Effector CD4-positive, alpha-beta T cell (primary cell): ENCODE measurements around the gene ARHGEF37.

Experiments used
- DNase-seq: peaks from one replicate; pipeline ENCODE4 v3.0.0-alpha.2; 2020

ARHGEF37 gene

GRCh38 chr5:149675610-149676201, 94.4 kb downstream of the ARHGEF37 start:
- DNase-seq, result no peak

DNA sequence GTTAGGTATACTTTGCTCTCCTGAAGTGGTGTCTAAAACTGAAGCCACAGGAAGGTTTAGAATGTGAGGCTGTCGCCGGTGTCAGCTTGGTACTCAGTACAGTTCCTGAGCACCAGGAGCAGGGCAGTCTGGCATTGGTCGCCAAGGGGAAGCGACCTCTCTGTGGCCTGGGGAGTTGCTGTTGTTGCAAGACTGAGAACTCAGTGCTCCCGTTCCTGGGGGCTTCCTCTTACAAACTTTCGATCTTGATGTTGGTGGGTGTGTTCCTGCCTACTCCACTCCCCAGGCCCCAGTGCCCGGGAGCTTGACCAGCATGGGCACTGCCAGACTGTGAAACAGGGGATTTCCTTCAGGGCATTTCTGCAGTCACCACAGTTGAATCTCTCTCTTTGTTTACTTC, 96.4 kb downstream of the ARHGEF37 start:
- DNase-seq, result no peak

GRCh38 chr5:149679876-149680809, 98.8 kb downstream of the ARHGEF37 start:
- DNase-seq, result no peak

- no peak for DNase-seq
Measured at GRCh38 chr5:149680810-149681221, 99.5 kb downstream of the ARHGEF37 start.

GRCh38 chr5:149681252-149681651, 100.0 kb downstream of the ARHGEF37 start:
- no peak for DNase-seq

DNA sequence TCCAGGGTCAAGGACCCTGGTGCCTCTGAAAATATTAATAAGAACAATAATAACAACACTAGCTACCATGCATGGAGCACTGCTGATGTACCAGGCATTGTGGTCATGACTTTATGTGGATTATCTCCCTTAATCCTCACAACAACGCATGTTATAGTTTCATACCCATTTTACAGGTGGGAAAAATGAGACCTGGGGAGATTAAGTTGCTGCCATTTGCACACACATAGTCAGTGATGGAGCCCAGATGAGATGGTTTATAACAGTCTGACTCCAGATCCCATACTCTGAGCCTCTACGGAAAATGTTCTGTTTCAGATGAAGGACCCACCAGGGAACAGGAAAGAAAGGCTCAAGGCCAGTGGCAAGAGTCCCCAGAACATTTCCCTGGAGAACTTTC, 100.6 kb downstream of the ARHGEF37 start:
- DNase-seq, result no peak

GRCh38 chr5:149682532-149683075, 101.3 kb downstream of the ARHGEF37 start:
- no peak for DNase-seq

DNA sequence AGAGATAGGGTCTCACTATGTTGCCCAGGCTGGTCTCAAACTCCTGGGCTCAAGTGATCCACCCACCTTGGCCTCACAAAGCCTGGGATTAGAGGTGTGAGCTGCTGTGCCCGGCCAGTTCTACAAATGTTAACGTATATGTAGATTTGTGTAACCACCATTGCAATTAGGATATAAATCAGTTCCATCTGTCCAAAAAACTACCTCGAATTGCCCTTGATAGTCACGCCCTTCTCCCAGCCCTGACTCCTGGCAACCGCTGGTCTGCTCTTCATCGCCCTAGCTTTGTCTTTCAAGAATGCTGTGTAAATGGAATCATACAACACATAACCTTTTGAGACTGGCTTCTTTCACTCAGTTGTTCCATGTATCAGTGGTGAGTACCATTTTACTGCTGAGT, 102.7 kb downstream of the ARHGEF37 start:
- DNase-seq, result no peak

DNA sequence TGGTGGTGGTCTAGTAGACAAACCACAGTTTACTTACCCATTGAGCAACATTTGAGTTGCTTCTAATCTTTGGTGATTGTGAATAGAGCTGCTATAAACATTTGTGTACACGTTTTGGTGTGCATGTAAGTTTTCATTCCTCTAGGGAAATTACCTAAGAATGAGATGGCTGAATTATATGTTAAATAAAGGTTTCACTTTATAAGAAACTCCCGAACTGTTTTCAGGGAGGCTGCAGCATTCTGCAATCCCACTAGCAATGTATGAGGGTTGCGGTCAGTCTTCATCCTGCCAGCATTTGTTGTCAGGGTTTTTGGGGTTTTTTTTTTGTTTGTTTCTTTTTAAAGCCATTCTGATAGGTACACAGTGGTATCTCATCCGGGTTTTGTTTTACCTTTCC, 103.1 kb downstream of the ARHGEF37 start:
- DNase-seq, result no peak
